ENCODE measurements around the gene PCMTD2.

- no peak for TF ChIP-seq CTCF (IDR thresholded peaks at IDR 0.05; ENCODE audit: insufficient read depth, low read length)
- no peak for TF ChIP-seq GABPA (IDR thresholded peaks at IDR 0.05; ENCODE audit: low read depth)
Observed at GRCh38 chr20:64250027-64250426, 5.5 kb upstream of the PCMTD2 start.
